GM19025 (cell line): Measurements from ENCODE around the gene TXNRD3.
"Not testable (repeated sequence)": the region's sequence is repeated elsewhere in the genome, so short reads cannot be mapped to it uniquely, and the experiment has no call there.

Experiments used
- ATAC-seq: cut with Tn5 transposase; IDR thresholded peaks from one replicate; pipeline ENCODE4 v1.9.1; 2021; ENCODE audit warnings: mild to moderate bottlenecking, low read depth, moderate library complexity; ENCODE audit not compliant: unreplicated experiment

The TXNRD3 gene

DNA sequence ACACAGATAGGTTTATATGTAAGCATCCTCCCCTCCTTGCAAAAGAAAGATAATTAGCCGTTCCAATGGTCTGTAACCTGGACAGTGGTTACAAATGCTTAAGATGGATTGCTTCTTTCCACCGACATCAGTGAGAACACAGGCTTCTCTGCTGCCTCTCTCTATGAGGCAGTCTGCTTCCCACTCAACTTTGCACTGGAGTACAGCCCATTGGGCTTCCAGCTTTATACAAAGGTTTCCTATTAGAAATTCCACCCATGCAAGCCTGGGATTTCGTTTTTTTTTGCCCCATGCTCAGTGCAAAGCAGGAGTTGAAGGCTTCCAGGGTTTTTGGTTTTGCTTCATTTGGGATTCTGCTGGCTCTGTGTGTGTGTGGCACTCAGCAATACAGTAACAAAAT, 48.9 kb downstream of the TXNRD3 start:
- no peak for ATAC-seq

DNA sequence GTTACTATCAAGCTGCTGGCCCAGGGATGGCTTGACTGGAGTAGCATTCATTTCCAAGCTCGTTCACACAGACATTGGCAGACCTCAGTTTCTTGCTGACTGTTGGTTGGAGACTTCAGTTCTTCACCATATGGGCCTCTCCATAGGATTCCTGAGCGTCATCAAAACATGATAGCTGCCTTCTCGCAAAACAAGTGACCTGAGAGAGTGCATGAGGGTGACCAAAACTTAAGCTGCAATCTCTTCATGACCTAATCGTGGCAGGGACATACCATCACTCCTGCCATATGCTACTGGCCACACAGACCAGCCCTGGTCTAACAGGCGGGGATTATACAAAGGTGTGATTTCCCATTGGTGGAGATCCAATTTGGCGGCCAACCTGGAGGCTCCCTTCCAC, 50.2 kb downstream of the TXNRD3 start:
- ATAC-seq = no peak

DNA sequence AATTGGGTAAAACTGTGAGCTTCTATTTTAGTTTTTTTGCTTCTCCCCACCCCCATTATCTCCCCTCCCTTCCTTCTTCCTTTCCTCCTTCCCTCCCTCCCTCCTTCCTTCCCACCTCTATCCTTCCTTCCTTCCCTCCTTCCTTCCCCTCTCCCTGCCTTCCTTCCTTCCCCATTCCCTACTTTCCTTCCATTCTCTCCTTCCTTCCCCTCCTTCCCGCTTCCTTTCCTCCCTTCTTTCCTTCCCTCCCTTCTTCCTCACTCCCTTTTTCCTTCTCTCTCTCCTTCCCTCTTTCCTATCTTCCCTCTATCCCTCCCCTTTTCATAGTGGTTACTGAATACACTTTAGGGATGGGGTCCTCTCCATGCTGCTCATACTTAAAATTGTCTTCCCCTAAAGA, 55.8 kb downstream of the TXNRD3 start:
- no peak for ATAC-seq

DNA sequence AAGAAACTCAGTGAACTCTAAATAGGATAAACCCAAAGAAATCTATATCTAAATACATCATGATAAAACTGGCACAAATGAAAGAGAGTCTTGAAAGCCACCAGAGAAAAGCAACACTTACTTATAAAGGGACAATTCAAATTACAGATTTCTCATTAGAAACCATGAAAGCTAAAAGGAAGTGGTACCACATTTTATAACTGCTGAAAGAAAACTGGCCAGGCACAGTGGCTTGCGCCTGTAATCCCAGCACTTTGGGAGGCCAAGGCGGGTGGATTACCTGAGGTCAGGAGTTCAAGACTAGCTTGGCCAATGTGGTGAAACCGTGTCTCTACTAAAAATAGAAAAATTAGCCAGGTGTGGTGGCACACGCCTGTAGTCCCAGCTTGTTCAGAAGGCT, 59.4 kb downstream of the TXNRD3 start:
- not testable (repeated sequence) for ATAC-seq

- not testable (repeated sequence) for ATAC-seq
These were observed 63.4 kb downstream of the TXNRD3 start for GRCh38 chr3:126591515-126591914.

- ATAC-seq = no peak
These were observed 72.6 kb downstream of the TXNRD3 start for GRCh38 chr3:126582311-126582710.

DNA sequence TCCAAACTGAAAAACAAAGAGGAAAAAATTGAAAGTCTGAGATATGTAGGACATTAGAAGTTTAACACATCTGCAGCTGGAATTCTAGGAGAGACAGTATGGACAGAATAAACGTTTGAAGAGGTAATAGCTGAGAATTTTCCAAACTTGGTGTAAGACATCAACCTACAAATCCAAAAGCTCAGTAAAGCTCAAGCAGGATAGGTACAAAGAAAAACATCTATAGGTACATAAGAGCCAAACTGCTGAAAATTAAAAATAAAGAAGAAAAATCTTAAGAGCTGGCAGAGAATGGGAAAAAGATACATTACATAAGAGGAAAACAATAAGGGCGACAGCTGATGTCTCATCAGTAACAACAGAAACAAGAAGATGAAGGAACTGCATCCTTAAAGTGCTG, 73.4 kb downstream of the TXNRD3 start:
- ATAC-seq = no peak

- no peak for ATAC-seq
These were observed 74.2 kb downstream of the TXNRD3 start for GRCh38 chr3:126580746-126581145.

DNA sequence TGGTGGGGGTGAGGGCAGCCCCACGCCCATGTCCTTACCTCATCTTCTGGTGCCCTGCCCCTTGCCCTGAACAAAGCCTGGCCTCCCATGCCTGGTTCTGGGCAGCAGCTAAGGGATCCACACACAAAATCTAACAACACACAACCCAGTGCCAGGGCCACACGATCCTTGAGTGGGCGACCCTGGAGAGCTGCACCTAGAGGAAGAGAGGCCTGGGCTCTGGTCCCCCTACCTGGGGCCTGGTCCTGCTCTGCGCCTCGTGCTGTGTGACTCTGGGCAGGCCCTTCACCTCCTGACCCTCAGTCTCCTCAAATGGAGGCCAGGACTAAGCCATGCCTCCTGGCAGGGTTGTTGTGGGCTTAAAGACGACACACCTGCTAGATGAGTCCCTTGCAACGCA, 76.2 kb downstream of the TXNRD3 start:
- no peak for ATAC-seq

GRCh38 chr3:126577261-126577660, 77.7 kb downstream of the TXNRD3 start:
- ATAC-seq = no peak

DNA sequence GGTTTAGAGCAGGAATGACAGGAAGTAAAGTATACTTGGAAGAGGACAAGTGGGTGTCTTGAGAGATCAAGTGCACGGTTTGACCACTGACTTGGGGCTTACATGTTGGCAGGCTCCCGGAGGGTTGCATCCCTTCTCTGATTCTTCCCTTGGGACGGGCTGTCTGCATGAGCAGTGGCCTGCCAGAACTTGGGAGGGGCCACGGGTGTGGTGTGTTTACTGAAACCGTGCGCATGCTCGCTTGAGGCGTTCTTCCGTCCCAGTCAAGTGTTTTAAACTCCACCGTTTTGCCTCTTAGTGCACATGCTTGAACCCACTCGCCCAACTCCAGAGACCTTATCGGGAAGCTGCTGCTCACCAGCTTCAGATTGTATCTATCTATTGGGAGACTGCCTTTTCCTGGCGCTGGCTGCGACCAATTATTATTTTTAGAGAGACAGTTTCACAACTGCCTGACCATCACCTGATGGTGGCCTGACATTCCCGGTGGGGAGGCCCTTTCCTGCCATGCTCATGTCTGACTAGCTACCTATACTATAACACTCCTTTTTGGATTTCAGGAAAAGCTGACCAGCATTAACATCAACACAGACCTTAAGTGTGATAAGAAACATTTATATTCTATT, 81.3 kb downstream of the TXNRD3 start:
- ATAC-seq = no peak

GRCh38 chr3:126571078-126571477, 83.8 kb downstream of the TXNRD3 start:
- ATAC-seq = no peak

- no peak for ATAC-seq
These were observed 84.8 kb downstream of the TXNRD3 start for GRCh38 chr3:126570103-126570541.

- no peak for ATAC-seq
These were observed 85.4 kb downstream of the TXNRD3 start for GRCh38 chr3:126569390-126569975.

DNA sequence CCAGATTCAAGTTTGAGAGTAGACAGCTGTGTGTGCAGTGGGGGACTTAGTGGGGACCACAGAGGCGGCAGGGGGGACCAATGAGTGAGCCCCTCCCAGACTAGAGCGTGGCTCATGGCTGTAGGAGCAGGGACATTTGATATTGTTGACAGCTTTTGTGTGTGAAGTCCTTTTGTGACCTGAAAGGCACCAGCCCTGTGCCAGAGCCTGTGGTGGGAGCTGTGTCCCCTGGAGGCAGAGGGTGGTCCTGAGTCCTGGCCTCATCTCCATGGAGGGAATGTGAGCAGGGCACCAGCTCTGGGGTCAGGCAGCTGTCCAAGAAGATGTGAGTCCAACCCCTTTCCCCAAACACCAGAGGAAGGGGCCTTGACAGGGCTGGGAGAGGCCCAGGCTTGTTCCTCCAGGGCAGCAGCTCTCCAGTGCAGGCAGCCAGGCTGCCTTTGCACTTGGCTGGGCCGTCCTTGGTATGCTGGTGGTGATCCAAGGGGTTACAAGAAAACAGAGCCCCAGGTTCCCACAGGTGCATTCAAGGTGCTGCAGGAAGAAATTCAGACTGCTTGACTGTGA, 86.1 kb downstream of the TXNRD3 start:
- no peak for ATAC-seq

GRCh38 chr3:126567696-126568438, 87.1 kb downstream of the TXNRD3 start:
- no peak for ATAC-seq

DNA sequence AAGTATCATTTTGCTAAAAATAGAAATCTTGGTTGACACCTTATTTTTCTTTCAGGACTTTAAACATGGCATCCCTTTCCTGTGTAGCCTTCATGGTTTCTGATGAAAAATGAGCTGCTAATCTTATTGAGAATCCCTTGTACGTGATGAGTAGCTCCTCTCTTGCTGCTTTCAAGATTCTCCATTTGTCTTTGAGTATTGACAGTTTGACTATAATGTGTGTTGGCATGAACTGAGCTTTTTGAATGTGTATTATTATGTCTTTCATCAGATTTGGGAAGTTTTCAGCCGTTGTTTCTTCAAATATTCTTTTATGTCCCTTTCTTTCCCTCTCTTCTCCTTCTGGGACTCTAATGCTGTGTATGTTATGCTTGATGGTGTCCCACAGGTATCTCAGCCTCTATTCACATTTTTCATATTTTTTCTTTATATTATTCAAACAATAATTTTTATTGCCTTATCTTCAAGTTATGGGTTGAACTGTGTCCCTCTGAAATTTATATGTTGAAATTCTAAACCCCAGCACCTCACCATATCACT, 92.1 kb downstream of the TXNRD3 start:
- no peak for ATAC-seq

GRCh38 chr3:126558336-126559071, 96.4 kb downstream of the TXNRD3 start, which contains the start of gene C3orf22:
TSS of gene C3orf22 (minus strand) at chr3:126558932. CDS start at chr3:126553390, 5,542 bp downstream.
- ATAC-seq = no peak

GRCh38 chr3:126557761-126558160, 97.2 kb downstream of the TXNRD3 start:
- no peak for ATAC-seq

- no peak for ATAC-seq
These were observed 97.5 kb downstream of the TXNRD3 start for GRCh38 chr3:126557415-126557745.
